ENCODE measurements around the gene KIAA2012. TPM values are rescaled to one million over a fixed set of nuclear protein-coding genes. Genes with fewer than 3 reads are reported as not detected.

KIAA2012 gene
- total and polyA plus RNA-seq, 8 donors, result 0.04 to 0.09 TPM; not detected in 6

DNA sequence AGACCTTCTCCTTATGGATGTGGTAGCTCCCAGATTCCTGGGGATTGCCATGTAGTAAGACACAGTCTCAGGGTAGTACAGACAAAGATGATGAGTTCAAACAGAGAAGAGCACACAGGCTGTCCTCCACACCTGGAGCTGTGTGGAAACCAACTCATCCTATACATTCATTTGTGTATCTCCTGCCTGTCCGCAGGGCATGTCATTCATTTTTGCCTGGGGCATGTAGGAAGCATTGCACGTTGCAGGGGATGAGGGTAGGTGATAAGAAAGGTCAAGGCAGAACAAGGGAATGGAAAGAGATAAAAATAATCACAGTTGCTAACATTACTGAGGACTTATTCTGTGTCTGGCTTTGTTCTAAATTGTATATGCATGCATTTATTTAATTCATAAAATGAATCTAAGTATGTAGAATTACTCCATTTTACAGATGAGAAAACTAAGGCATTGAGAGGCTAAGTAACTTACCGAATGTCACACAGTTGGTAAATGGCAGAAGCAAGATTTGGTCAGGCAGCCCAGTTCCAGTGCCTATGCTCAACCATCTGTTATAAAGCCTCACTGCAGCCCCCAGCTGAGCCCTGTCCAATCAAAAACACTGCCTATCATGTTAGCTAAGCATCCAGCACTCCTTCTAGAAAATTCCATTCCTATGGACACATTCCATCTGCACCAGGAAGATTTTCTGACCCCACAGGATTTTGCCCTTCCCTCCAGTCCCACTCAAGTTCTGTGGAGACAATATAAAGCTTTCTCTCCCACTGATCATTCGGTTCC, 84.3 kb downstream of the KIAA2012 start:
- H3K27ac ChIP-seq, result no peak overlapping the region
- no peak for FAIRE-seq
- WGBS, 2 donors, result 49 to 65% methylated on average over 4 of the region's 4 CpGs
- ATAC-seq, result no peak
- H3K27me3 ChIP-seq, result no peaks in the 10 kb centered on the region
- no peaks in the 10 kb centered on the region for H3K4me1 ChIP-seq
- H3K4me3 ChIP-seq, result no peak overlapping the region
- H3K36me3 ChIP-seq, result no peaks in the 10 kb centered on the region
- H3K9me3 ChIP-seq, result no peaks in the 10 kb centered on the region
- intact Hi-C loops (cut with DNase I), result no loop called here
- DNase-seq, result no peak
- TF ChIP-seq, protein P1, sequence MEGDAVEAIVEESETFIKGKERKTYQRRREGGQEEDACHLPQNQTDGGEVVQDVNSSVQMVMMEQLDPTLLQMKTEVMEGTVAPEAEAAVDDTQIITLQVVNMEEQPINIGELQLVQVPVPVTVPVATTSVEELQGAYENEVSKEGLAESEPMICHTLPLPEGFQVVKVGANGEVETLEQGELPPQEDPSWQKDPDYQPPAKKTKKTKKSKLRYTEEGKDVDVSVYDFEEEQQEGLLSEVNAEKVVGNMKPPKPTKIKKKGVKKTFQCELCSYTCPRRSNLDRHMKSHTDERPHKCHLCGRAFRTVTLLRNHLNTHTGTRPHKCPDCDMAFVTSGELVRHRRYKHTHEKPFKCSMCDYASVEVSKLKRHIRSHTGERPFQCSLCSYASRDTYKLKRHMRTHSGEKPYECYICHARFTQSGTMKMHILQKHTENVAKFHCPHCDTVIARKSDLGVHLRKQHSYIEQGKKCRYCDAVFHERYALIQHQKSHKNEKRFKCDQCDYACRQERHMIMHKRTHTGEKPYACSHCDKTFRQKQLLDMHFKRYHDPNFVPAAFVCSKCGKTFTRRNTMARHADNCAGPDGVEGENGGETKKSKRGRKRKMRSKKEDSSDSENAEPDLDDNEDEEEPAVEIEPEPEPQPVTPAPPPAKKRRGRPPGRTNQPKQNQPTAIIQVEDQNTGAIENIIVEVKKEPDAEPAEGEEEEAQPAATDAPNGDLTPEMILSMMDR (IDR thresholded peaks at IDR 0.05), result no peak

- ATAC-seq (no peak), DNase-seq (no peak), FAIRE-seq (no peak)
- no peaks in the 10 kb centered on the region for H3K36me3 ChIP-seq
- H3K4me3 ChIP-seq, result no peak overlapping the region
- WGBS, 2 donors, result 51 to 59% methylated on average over 5 of the region's 5 CpGs
- intact Hi-C loops (cut with DNase I), result no loop called here
- H3K27ac ChIP-seq, result no peak overlapping the region
- no peaks in the 10 kb centered on the region for H3K27me3 ChIP-seq
- H3K4me1 ChIP-seq, result no peaks in the 10 kb centered on the region
- TF ChIP-seq, protein P1 (IDR thresholded peaks at IDR 0.05), result no peak
- no peaks in the 10 kb centered on the region for H3K9me3 ChIP-seq
These were observed 85.7 kb downstream of the KIAA2012 start for GRCh38 chr2:202158796-202159195.

DNA sequence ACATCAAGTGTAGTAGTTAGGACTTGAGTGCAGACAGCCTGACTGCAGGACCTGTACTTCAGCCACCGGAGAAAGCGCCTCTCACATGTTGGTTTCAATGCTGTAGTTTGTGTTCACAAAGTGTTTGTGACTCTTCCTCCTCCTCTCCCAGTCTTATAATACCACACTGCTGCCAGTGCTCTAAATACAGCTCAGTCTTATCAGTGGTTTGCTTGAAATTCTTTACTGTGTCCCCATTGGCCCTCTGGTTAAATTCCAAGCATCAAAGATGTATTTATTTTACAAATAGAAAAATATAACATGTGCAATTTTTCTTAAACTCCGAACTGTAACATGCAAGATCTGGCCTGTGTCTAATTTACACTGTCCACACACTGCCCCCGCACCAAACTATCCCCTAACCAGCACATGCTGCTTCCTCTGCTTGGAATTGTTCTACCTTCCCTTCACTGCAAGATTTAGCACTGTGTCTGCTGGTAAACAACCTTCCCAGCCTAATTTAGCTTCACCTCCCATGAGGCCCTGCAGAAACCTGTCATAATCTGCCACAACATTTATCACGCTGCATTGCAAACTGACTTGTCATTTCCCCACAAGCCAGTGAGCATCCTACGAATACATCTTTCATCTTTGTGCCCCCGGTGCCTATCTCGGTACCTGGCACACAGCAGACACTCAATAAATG, 88.2 kb downstream of the KIAA2012 start:
- Histone ChIP-seq H3K9me3 (no peaks in the 10 kb centered on the region), H3K4me3 (no peak overlapping the region), H3K27me3 (no peaks in the 10 kb centered on the region), H3K27ac (no peak overlapping the region), H3K4me1 (no peaks in the 10 kb centered on the region), H3K36me3 (no peaks in the 10 kb centered on the region)
- FAIRE-seq (no peak), DNase-seq (no peak), ATAC-seq (no peak)
- TF ChIP-seq, protein P1 (IDR thresholded peaks at IDR 0.05), result no peak
- intact Hi-C loops (cut with DNase I), result no loop called here
- WGBS, 2 donors, result 72 to 73% methylated on average over 8 of the region's 8 CpGs

DNA sequence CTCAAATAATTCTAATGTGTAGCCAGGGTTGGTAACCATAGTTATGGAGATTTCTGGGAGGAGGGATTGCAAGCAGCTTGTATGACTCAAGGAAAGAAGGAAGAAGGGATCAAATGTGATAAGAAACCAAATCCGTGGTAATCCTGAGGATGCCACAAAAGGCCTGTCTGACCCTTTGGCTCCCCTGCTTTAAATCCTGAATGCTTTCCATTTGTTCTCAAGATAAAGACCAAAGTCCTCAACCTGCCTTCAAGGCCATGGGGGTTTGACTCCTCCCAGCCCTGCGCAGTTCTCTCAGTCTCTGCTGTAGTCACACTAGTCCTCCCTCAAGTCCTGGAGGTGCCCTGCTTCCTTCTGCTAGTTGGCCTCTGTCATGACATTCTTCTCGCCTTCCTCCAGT, 91.4 kb downstream of the KIAA2012 start:
- FAIRE-seq (no peak), DNase-seq (no peak), ATAC-seq (no peak)
- no peaks in the 10 kb centered on the region for H3K27me3 ChIP-seq
- no peak overlapping the region for H3K4me3 ChIP-seq
- WGBS, 2 donors, result 63 to 73% methylated on average over 3 of the region's 3 CpGs
- no peaks in the 10 kb centered on the region for H3K4me1 ChIP-seq
- H3K27ac ChIP-seq, result no peak overlapping the region
- TF ChIP-seq, protein P1 (IDR thresholded peaks at IDR 0.05), result no peak
- intact Hi-C loops (cut with DNase I), result no loop called here
- H3K9me3 ChIP-seq, result no peaks in the 10 kb centered on the region
- no peaks in the 10 kb centered on the region for H3K36me3 ChIP-seq

DNA sequence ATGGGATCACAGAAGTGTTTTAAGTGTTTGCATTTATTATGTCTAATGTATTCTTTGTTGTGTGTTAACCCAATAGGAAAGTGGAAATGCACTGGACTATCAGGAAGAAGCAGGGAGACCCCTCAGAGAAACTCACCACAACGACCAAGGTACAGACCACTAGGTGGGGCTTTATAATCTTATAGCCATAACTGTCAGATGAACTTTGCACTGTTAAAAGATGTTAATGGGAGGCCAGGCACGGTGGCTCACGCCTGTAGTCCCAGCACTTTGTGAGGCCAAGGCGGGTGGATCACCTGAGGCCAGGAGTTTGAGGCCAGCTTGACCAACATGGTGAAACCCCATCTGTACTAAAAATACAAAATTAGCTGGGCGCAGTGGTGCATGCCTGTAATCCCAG, 92.2 kb downstream of the KIAA2012 start:
- Histone ChIP-seq H3K4me1 (no peaks in the 10 kb centered on the region), H3K9me3 (no peaks in the 10 kb centered on the region), H3K27ac (no peak overlapping the region), H3K4me3 (no peak overlapping the region), H3K36me3 (no peaks in the 10 kb centered on the region), H3K27me3 (no peaks in the 10 kb centered on the region)
- DNase-seq, result no peak
- WGBS, 2 donors, result 71 to 73% methylated on average over 5 of the region's 5 CpGs
- no peak for FAIRE-seq
- intact Hi-C loops (cut with DNase I), result no loop called here
- ATAC-seq, result no peak
- TF ChIP-seq, protein P1 (IDR thresholded peaks at IDR 0.05), result no peak

Data from pancreas (tissue), 10 donors.